ENCODE data around the gene GALNT14. TPM values are rescaled to one million over a fixed set of nuclear protein-coding genes. Genes with fewer than 3 reads are reported as not detected.

Gene GALNT14
- total and polyA plus RNA-seq, 5 donors from 2014 or later: not detected

GRCh38 chr2:31066086-31066485, 72.2 kb downstream of the GALNT14 start:
- H3K27me3 ChIP-seq (ENCODE audit: control insufficient read depth, insufficient read depth, low read length): no peaks in the 10 kb centered on the region
- DNase-seq (no peak), ATAC-seq (ENCODE audit: low read depth in 2 of 2) (no peak)
- H3K27ac Mint-ChIP-seq: no peak overlapping the region
- H3K9me3 Mint-ChIP-seq: peaks cover 0 to 3% (median 0%) of the 10 kb centered on the region in 7 donors
- no peaks in the 10 kb centered on the region for H3K36me3 Mint-ChIP-seq
- H3K4me3 Mint-ChIP-seq: no peak overlapping the region
- no peaks in the 10 kb centered on the region for H3K9me3 ChIP-seq (ENCODE audit: control insufficient read depth in 2 of 2, low read length in 2 of 2)
- H3K27me3 Mint-ChIP-seq: no peaks in the 10 kb centered on the region
- no peaks in the 10 kb centered on the region for H3K4me1 ChIP-seq (ENCODE audit: control insufficient read depth, insufficient read depth, low read length, poor library complexity, severe bottlenecking)
- H3K36me3 ChIP-seq (ENCODE audit: control insufficient read depth, insufficient read depth, low read length): no peaks in the 10 kb centered on the region
- no peaks in the 10 kb centered on the region for H3K4me1 Mint-ChIP-seq
- H3K4me3 ChIP-seq (ENCODE audit: low read depth, low read length): no peak overlapping the region
- no peak overlapping the region for H3K27ac ChIP-seq (ENCODE audit: insufficient read depth, low read length, poor library complexity, severe bottlenecking)

DNA sequence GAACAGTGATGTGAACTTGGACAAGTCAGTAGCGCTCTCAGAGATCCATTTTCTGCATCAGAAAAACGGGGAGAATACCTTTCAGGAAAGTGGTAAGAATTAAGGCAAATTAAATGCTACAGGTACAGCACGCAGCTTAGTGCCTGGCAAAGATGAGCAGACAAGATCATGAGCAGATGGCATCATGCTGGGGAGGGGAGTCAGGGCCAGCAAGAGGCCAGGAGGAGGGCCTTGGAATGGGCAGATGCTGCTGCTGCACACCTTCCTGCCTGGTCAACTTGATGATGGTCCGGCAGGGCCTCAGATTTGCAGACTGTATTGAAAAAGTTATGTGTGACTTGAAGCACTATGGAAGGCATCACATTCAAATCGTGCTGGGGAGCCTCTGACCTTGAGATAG, 72.9 kb downstream of the GALNT14 start:
- H3K4me1 Mint-ChIP-seq: no peaks in the 10 kb centered on the region
- H3K4me3 ChIP-seq (ENCODE audit: low read depth, low read length): no peak overlapping the region
- DNase-seq (no peak), ATAC-seq (ENCODE audit: low read depth in 2 of 2) (no peak)
- no peaks in the 10 kb centered on the region for H3K9me3 ChIP-seq (ENCODE audit: control insufficient read depth in 2 of 2, low read length in 2 of 2)
- peaks cover 0 to 3% (median 0%) of the 10 kb centered on the region in 7 donors for H3K9me3 Mint-ChIP-seq
- no peaks in the 10 kb centered on the region for H3K27me3 ChIP-seq (ENCODE audit: control insufficient read depth, insufficient read depth, low read length)
- H3K36me3 Mint-ChIP-seq: no peaks in the 10 kb centered on the region
- H3K4me1 ChIP-seq (ENCODE audit: control insufficient read depth, insufficient read depth, low read length, poor library complexity, severe bottlenecking): no peaks in the 10 kb centered on the region
- no peaks in the 10 kb centered on the region for H3K36me3 ChIP-seq (ENCODE audit: control insufficient read depth, insufficient read depth, low read length)
- no peaks in the 10 kb centered on the region for H3K27me3 Mint-ChIP-seq
- H3K27ac Mint-ChIP-seq: no peak overlapping the region
- H3K4me3 Mint-ChIP-seq: no peak overlapping the region
- H3K27ac ChIP-seq (ENCODE audit: insufficient read depth, low read length, poor library complexity, severe bottlenecking): no peak overlapping the region

GRCh38 chr2:31060397-31060796, 77.8 kb downstream of the GALNT14 start:
- Histone ChIP-seq H3K27me3 (ENCODE audit: control insufficient read depth, insufficient read depth, low read length) (no peaks in the 10 kb centered on the region), H3K4me3 (ENCODE audit: low read depth, low read length) (no peak overlapping the region), H3K4me1 (ENCODE audit: control insufficient read depth, insufficient read depth, low read length, poor library complexity, severe bottlenecking) (no peaks in the 10 kb centered on the region), H3K27ac (ENCODE audit: insufficient read depth, low read length, poor library complexity, severe bottlenecking) (no peak overlapping the region), H3K36me3 (ENCODE audit: control insufficient read depth, insufficient read depth, low read length) (no peaks in the 10 kb centered on the region), H3K9me3 (ENCODE audit: control insufficient read depth in 2 of 2, low read length in 2 of 2) (no peaks in the 10 kb centered on the region)
- H3K4me3 Mint-ChIP-seq: no peak overlapping the region
- no peak overlapping the region for H3K27ac Mint-ChIP-seq
- peaks cover 8% of the 10 kb centered on the region for H3K27me3 Mint-ChIP-seq
- H3K36me3 Mint-ChIP-seq: no peaks in the 10 kb centered on the region
- ATAC-seq (ENCODE audit: low read depth in 2 of 2): no peak
- no peaks in the 10 kb centered on the region for H3K4me1 Mint-ChIP-seq
- no peak for DNase-seq
- peaks cover 0 to 5% (median 0%) of the 10 kb centered on the region in 7 donors for H3K9me3 Mint-ChIP-seq

- Mint-ChIP-seq H3K4me1 (no peaks in the 10 kb centered on the region), H3K27ac (no peak overlapping the region), H3K36me3 (no peaks in the 10 kb centered on the region), H3K9me3 (peaks cover 0 to 5% (median 0%) of the 10 kb centered on the region in 7 donors), H3K27me3 (peaks cover 8% of the 10 kb centered on the region), H3K4me3 (no peak overlapping the region)
- no peaks in the 10 kb centered on the region for H3K27me3 ChIP-seq (ENCODE audit: control insufficient read depth, insufficient read depth, low read length)
- H3K4me1 ChIP-seq (ENCODE audit: control insufficient read depth, insufficient read depth, low read length, poor library complexity, severe bottlenecking): no peaks in the 10 kb centered on the region
- DNase-seq (no peak), ATAC-seq (ENCODE audit: low read depth in 2 of 2) (no peak)
- no peak overlapping the region for H3K4me3 ChIP-seq (ENCODE audit: low read depth, low read length)
- H3K27ac ChIP-seq (ENCODE audit: insufficient read depth, low read length, poor library complexity, severe bottlenecking): no peak overlapping the region
- no peaks in the 10 kb centered on the region for H3K36me3 ChIP-seq (ENCODE audit: control insufficient read depth, insufficient read depth, low read length)
- no peaks in the 10 kb centered on the region for H3K9me3 ChIP-seq (ENCODE audit: control insufficient read depth in 2 of 2, low read length in 2 of 2)
These were observed 79.9 kb downstream of the GALNT14 start for GRCh38 chr2:31058096-31059035.

GRCh38 chr2:31057691-31058090, 80.5 kb downstream of the GALNT14 start:
- H3K27ac ChIP-seq (ENCODE audit: insufficient read depth, low read length, poor library complexity, severe bottlenecking): no peak overlapping the region
- H3K36me3 ChIP-seq (ENCODE audit: control insufficient read depth, insufficient read depth, low read length): no peaks in the 10 kb centered on the region
- DNase-seq: no peak
- no peaks in the 10 kb centered on the region for H3K27me3 ChIP-seq (ENCODE audit: control insufficient read depth, insufficient read depth, low read length)
- Mint-ChIP-seq H3K27me3 (peaks cover 8% of the 10 kb centered on the region), H3K4me3 (no peak overlapping the region), H3K27ac (no peak overlapping the region), H3K9me3 (peaks cover 0 to 5% (median 0%) of the 10 kb centered on the region in 7 donors), H3K36me3 (no peaks in the 10 kb centered on the region), H3K4me1 (no peaks in the 10 kb centered on the region)
- no peaks in the 10 kb centered on the region for H3K9me3 ChIP-seq (ENCODE audit: control insufficient read depth in 2 of 2, low read length in 2 of 2)
- H3K4me1 ChIP-seq (ENCODE audit: control insufficient read depth, insufficient read depth, low read length, poor library complexity, severe bottlenecking): no peaks in the 10 kb centered on the region
- no peak overlapping the region for H3K4me3 ChIP-seq (ENCODE audit: low read depth, low read length)
- no peak for ATAC-seq (ENCODE audit: low read depth in 2 of 2)

DNA sequence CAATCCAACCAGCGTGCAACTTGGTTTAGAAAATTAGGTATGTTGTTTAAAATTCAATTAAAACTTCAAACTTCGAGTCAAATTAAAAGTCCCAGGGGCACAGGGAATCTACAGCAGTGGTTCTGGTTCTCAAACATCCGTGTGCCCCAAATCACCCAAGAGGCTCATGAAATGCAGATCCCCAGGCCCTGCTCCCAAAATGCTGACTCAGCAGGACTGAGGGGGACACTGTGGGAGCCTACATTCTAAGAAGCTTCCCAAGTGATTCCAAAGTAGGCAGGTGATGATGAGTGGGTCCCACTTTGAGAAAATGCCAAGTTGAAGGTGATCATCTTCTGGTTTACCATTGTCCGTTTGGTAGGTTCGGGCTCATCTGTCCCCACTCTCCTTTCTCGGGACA, 82.3 kb downstream of the GALNT14 start:
- Histone ChIP-seq H3K4me1 (ENCODE audit: control insufficient read depth, insufficient read depth, low read length, poor library complexity, severe bottlenecking) (no peaks in the 10 kb centered on the region), H3K27ac (ENCODE audit: insufficient read depth, low read length, poor library complexity, severe bottlenecking) (no peak overlapping the region), H3K36me3 (ENCODE audit: control insufficient read depth, insufficient read depth, low read length) (no peaks in the 10 kb centered on the region), H3K9me3 (ENCODE audit: control insufficient read depth in 2 of 2, low read length in 2 of 2) (no peaks in the 10 kb centered on the region), H3K4me3 (ENCODE audit: low read depth, low read length) (no peak overlapping the region), H3K27me3 (ENCODE audit: control insufficient read depth, insufficient read depth, low read length) (no peaks in the 10 kb centered on the region)
- ATAC-seq (ENCODE audit: low read depth in 2 of 2) (no peak), DNase-seq (no peak)
- Mint-ChIP-seq H3K9me3 (peaks cover 0 to 3% (median 0%) of the 10 kb centered on the region in 7 donors), H3K4me3 (no peak overlapping the region), H3K27me3 (peaks cover 14% of the 10 kb centered on the region), H3K27ac (no peak overlapping the region), H3K36me3 (no peaks in the 10 kb centered on the region), H3K4me1 (no peaks in the 10 kb centered on the region)

DNA sequence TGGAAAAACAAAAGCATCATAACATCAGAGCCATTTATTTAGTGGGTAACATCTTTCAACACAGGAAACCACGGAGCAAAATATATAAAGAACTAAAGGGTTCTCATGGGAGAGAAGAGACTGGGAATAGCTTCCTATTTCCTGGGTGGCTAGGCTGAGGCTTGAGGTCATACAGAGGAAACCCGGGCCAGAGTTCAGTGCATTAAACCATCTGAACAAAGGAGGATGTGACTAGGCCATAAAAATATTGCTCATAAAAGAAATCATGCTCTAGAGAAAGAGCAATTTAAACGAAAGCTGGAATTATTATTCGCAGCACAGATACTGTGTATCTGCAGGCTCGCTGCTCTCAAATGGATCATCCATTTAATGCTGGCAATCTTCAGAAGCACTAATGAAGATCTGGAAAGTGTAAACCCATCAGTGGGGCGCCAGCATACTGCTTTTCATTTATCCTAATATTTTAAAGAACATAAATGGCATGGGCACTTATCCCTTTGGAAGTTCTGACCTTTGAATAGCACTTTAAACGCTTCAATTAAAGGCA, 83.3 kb downstream of the GALNT14 start:
- no peak overlapping the region for H3K4me3 Mint-ChIP-seq
- H3K27me3 Mint-ChIP-seq: peaks cover 16% of the 10 kb centered on the region
- Histone ChIP-seq H3K36me3 (ENCODE audit: control insufficient read depth, insufficient read depth, low read length) (no peaks in the 10 kb centered on the region), H3K4me3 (ENCODE audit: low read depth, low read length) (no peak overlapping the region), H3K27ac (ENCODE audit: insufficient read depth, low read length, poor library complexity, severe bottlenecking) (no peak overlapping the region), H3K4me1 (ENCODE audit: control insufficient read depth, insufficient read depth, low read length, poor library complexity, severe bottlenecking) (no peaks in the 10 kb centered on the region), H3K27me3 (ENCODE audit: control insufficient read depth, insufficient read depth, low read length) (no peaks in the 10 kb centered on the region), H3K9me3 (ENCODE audit: control insufficient read depth in 2 of 2, low read length in 2 of 2) (no peaks in the 10 kb centered on the region)
- H3K4me1 Mint-ChIP-seq: no peaks in the 10 kb centered on the region
- H3K9me3 Mint-ChIP-seq: peaks cover 0 to 3% (median 0%) of the 10 kb centered on the region in 7 donors
- DNase-seq: no peak
- no peaks in the 10 kb centered on the region for H3K36me3 Mint-ChIP-seq
- H3K27ac Mint-ChIP-seq: no peak overlapping the region
- ATAC-seq (ENCODE audit: low read depth in 2 of 2): no peak
